ENCODE results near the gene NAA20. TPM values are rescaled to one million over a fixed set of nuclear protein-coding genes. Genes with fewer than 3 reads are reported as not detected.

Gene NAA20
- total and polyA plus RNA-seq, 2 donors, result 35.8 to 105 TPM

- Histone ChIP-seq H3K27me3 (ENCODE audit: control insufficient read depth in 2 of 2, insufficient read depth in 1 of 2, low read length in 1 of 2) (no peaks in the 10 kb centered on the region), H3K4me1 (ENCODE audit: control insufficient read depth in 2 of 2, insufficient read depth in 2 of 2, low read length in 2 of 2) (peaks cover 9 to 11% of the 10 kb centered on the region in 2 donors), H3K9me3 (ENCODE audit: control insufficient read depth in 2 of 2, insufficient read depth in 1 of 2, low read length in 1 of 2) (no peaks in the 10 kb centered on the region), H3K4me3 (ENCODE audit: low read length in 2 of 2) (no peak overlapping the region), H3K36me3 (ENCODE audit: control insufficient read depth in 2 of 2, insufficient read depth in 2 of 2, low read length in 1 of 2) (peaks cover 0 to 14% of the 10 kb centered on the region in 2 donors), H3K27ac (ENCODE audit: low read depth in 1 of 2, low read length in 1 of 2) (no peak overlapping the region)
- no peak for DNase-seq (ENCODE audit: low read depth in 6 of 9, low spot score in 9 of 9)
Observed at GRCh38 chr20:20022498-20022897, 5.3 kb downstream of the NAA20 start.

- no peak overlapping the region for H3K4me3 ChIP-seq (ENCODE audit: low read length in 2 of 2)
- no peaks in the 10 kb centered on the region for H3K9me3 ChIP-seq (ENCODE audit: control insufficient read depth in 2 of 2, insufficient read depth in 1 of 2, low read length in 1 of 2)
- no peak overlapping the region for H3K27ac ChIP-seq (ENCODE audit: low read depth in 1 of 2, low read length in 1 of 2)
- 97% methylated on average over 3 of the region's 3 CpGs for WGBS
- peaks cover 0 to 14% of the 10 kb centered on the region in 2 donors for H3K36me3 ChIP-seq (ENCODE audit: control insufficient read depth in 2 of 2, insufficient read depth in 2 of 2, low read length in 1 of 2)
- no peak for DNase-seq (ENCODE audit: low read depth in 6 of 9, low spot score in 9 of 9)
- peaks cover 4 to 8% of the 10 kb centered on the region in 2 donors for H3K4me1 ChIP-seq (ENCODE audit: control insufficient read depth in 2 of 2, insufficient read depth in 2 of 2, low read length in 2 of 2)
- H3K27me3 ChIP-seq (ENCODE audit: control insufficient read depth in 2 of 2, insufficient read depth in 1 of 2, low read length in 1 of 2), result no peaks in the 10 kb centered on the region
Observed at GRCh38 chr20:20023395-20023794, 6.2 kb downstream of the NAA20 start.

GRCh38 chr20:20024942-20025341 is 7.8 kb downstream of the NAA20 start:
- H3K4me1 ChIP-seq (ENCODE audit: control insufficient read depth in 2 of 2, insufficient read depth in 2 of 2, low read length in 2 of 2), result peaks cover 0 to 3% of the 10 kb centered on the region in 2 donors
- no peaks in the 10 kb centered on the region for H3K9me3 ChIP-seq (ENCODE audit: control insufficient read depth in 2 of 2, insufficient read depth in 1 of 2, low read length in 1 of 2)
- no peak for DNase-seq (ENCODE audit: low read depth in 6 of 9, low spot score in 9 of 9)
- no peaks in the 10 kb centered on the region for H3K27me3 ChIP-seq (ENCODE audit: control insufficient read depth in 2 of 2, insufficient read depth in 1 of 2, low read length in 1 of 2)
- no peak overlapping the region for H3K4me3 ChIP-seq (ENCODE audit: low read length in 2 of 2)
- no peak overlapping the region for H3K27ac ChIP-seq (ENCODE audit: low read depth in 1 of 2, low read length in 1 of 2)
- peaks cover 0 to 17% of the 10 kb centered on the region in 2 donors for H3K36me3 ChIP-seq (ENCODE audit: control insufficient read depth in 2 of 2, insufficient read depth in 2 of 2, low read length in 1 of 2)

- no peak for DNase-seq (ENCODE audit: low read depth in 6 of 9, low spot score in 9 of 9)
- no peaks in the 10 kb centered on the region for H3K4me1 ChIP-seq (ENCODE audit: control insufficient read depth in 2 of 2, insufficient read depth in 2 of 2, low read length in 2 of 2)
- 97% methylated on average over 2 of the region's 2 CpGs for WGBS
- H3K36me3 ChIP-seq (ENCODE audit: control insufficient read depth in 2 of 2, insufficient read depth in 2 of 2, low read length in 1 of 2), result peaks cover 0 to 26% of the 10 kb centered on the region in 2 donors
- no peaks in the 10 kb centered on the region for H3K27me3 ChIP-seq (ENCODE audit: control insufficient read depth in 2 of 2, insufficient read depth in 1 of 2, low read length in 1 of 2)
- no peak overlapping the region for H3K27ac ChIP-seq (ENCODE audit: low read depth in 1 of 2, low read length in 1 of 2)
- H3K4me3 ChIP-seq (ENCODE audit: low read length in 2 of 2), result no peak overlapping the region
- H3K9me3 ChIP-seq (ENCODE audit: control insufficient read depth in 2 of 2, insufficient read depth in 1 of 2, low read length in 1 of 2), result no peaks in the 10 kb centered on the region
Observed at GRCh38 chr20:20027284-20027683, 10.1 kb downstream of the NAA20 start.

- Histone ChIP-seq H3K4me3 (ENCODE audit: low read length in 2 of 2) (no peak overlapping the region), H3K36me3 (ENCODE audit: control insufficient read depth in 2 of 2, insufficient read depth in 2 of 2, low read length in 1 of 2) (peaks cover 16 to 54% of the 10 kb centered on the region in 2 donors), H3K4me1 (ENCODE audit: control insufficient read depth in 2 of 2, insufficient read depth in 2 of 2, low read length in 2 of 2) (no peaks in the 10 kb centered on the region), H3K27ac (ENCODE audit: low read depth in 1 of 2, low read length in 1 of 2) (no peak overlapping the region), H3K9me3 (ENCODE audit: control insufficient read depth in 2 of 2, insufficient read depth in 1 of 2, low read length in 1 of 2) (no peaks in the 10 kb centered on the region), H3K27me3 (ENCODE audit: control insufficient read depth in 2 of 2, insufficient read depth in 1 of 2, low read length in 1 of 2) (no peaks in the 10 kb centered on the region)
- WGBS, result 96% methylated on average over 5 of the region's 5 CpGs
- DNase-seq (ENCODE audit: low read depth in 6 of 9, low spot score in 9 of 9), result no peak
Observed at GRCh38 chr20:20031790-20032189, 14.6 kb downstream of the NAA20 start.

- WGBS, result 96% methylated on average over 4 of the region's 4 CpGs
- Histone ChIP-seq H3K9me3 (ENCODE audit: control insufficient read depth in 2 of 2, insufficient read depth in 1 of 2, low read length in 1 of 2) (no peaks in the 10 kb centered on the region), H3K4me1 (ENCODE audit: control insufficient read depth in 2 of 2, insufficient read depth in 2 of 2, low read length in 2 of 2) (no peaks in the 10 kb centered on the region), H3K27me3 (ENCODE audit: control insufficient read depth in 2 of 2, insufficient read depth in 1 of 2, low read length in 1 of 2) (no peaks in the 10 kb centered on the region), H3K4me3 (ENCODE audit: low read length in 2 of 2) (no peak overlapping the region), H3K27ac (ENCODE audit: low read depth in 1 of 2, low read length in 1 of 2) (no peak overlapping the region), H3K36me3 (ENCODE audit: control insufficient read depth in 2 of 2, insufficient read depth in 2 of 2, low read length in 1 of 2) (peaks cover 35 to 73% of the 10 kb centered on the region in 2 donors)
- no peak for DNase-seq (ENCODE audit: low read depth in 6 of 9, low spot score in 9 of 9)
Observed at GRCh38 chr20:20034486-20034885, 17.3 kb downstream of the NAA20 start.

- no peak overlapping the region for H3K27ac ChIP-seq (ENCODE audit: low read depth in 1 of 2, low read length in 1 of 2)
- no peaks in the 10 kb centered on the region for H3K9me3 ChIP-seq (ENCODE audit: control insufficient read depth in 2 of 2, insufficient read depth in 1 of 2, low read length in 1 of 2)
- H3K36me3 ChIP-seq (ENCODE audit: control insufficient read depth in 2 of 2, insufficient read depth in 2 of 2, low read length in 1 of 2), result peaks cover 46 to 85% of the 10 kb centered on the region in 2 donors
- no peaks in the 10 kb centered on the region for H3K27me3 ChIP-seq (ENCODE audit: control insufficient read depth in 2 of 2, insufficient read depth in 1 of 2, low read length in 1 of 2)
- WGBS, result 99% methylated on average over 3 of the region's 3 CpGs
- DNase-seq (ENCODE audit: low read depth in 6 of 9, low spot score in 9 of 9), result no peak
- H3K4me1 ChIP-seq (ENCODE audit: control insufficient read depth in 2 of 2, insufficient read depth in 2 of 2, low read length in 2 of 2), result no peaks in the 10 kb centered on the region
- no peak overlapping the region for H3K4me3 ChIP-seq (ENCODE audit: low read length in 2 of 2)
Observed at GRCh38 chr20:20036756-20037155, 19.6 kb downstream of the NAA20 start.

GRCh38 chr20:20037960-20038359 is 20.8 kb downstream of the NAA20 start:
- Histone ChIP-seq H3K27me3 (ENCODE audit: control insufficient read depth in 2 of 2, insufficient read depth in 1 of 2, low read length in 1 of 2) (no peaks in the 10 kb centered on the region), H3K4me3 (ENCODE audit: low read length in 2 of 2) (no peak overlapping the region), H3K4me1 (ENCODE audit: control insufficient read depth in 2 of 2, insufficient read depth in 2 of 2, low read length in 2 of 2) (no peaks in the 10 kb centered on the region), H3K27ac (ENCODE audit: low read depth in 1 of 2, low read length in 1 of 2) (no peak overlapping the region), H3K36me3 (ENCODE audit: control insufficient read depth in 2 of 2, insufficient read depth in 2 of 2, low read length in 1 of 2) (peaks cover 58 to 88% of the 10 kb centered on the region in 2 donors), H3K9me3 (ENCODE audit: control insufficient read depth in 2 of 2, insufficient read depth in 1 of 2, low read length in 1 of 2) (no peaks in the 10 kb centered on the region)
- 95% methylated on average over 5 of the region's 5 CpGs for WGBS
- DNase-seq (ENCODE audit: low read depth in 6 of 9, low spot score in 9 of 9), result no peak

GRCh38 chr20:20038586-20038985 is 21.4 kb downstream of the NAA20 start:
- Histone ChIP-seq H3K9me3 (ENCODE audit: control insufficient read depth in 2 of 2, insufficient read depth in 1 of 2, low read length in 1 of 2) (no peaks in the 10 kb centered on the region), H3K27ac (ENCODE audit: low read depth in 1 of 2, low read length in 1 of 2) (no peak overlapping the region), H3K4me3 (ENCODE audit: low read length in 2 of 2) (no peak overlapping the region), H3K4me1 (ENCODE audit: control insufficient read depth in 2 of 2, insufficient read depth in 2 of 2, low read length in 2 of 2) (no peaks in the 10 kb centered on the region), H3K36me3 (ENCODE audit: control insufficient read depth in 2 of 2, insufficient read depth in 2 of 2, low read length in 1 of 2) (peaks cover 63 to 87% of the 10 kb centered on the region in 2 donors), H3K27me3 (ENCODE audit: control insufficient read depth in 2 of 2, insufficient read depth in 1 of 2, low read length in 1 of 2) (no peaks in the 10 kb centered on the region)
- DNase-seq (ENCODE audit: low read depth in 6 of 9, low spot score in 9 of 9), result no peak
- 97% methylated on average over 6 of the region's 6 CpGs for WGBS

Data from thymus (tissue), 11 donors.